Measurements from ENCODE around the gene ZNF385D. TPM values are rescaled to one million over a fixed set of nuclear protein-coding genes. Genes with fewer than 3 reads are reported as not detected.

Gene ZNF385D
- total RNA-seq, 1 donor from 2014 or later: 42.9 TPM

- no peak overlapping the region for H3K4me3 Mint-ChIP-seq (ENCODE audit: unreplicated experiment)
- no peaks in the 10 kb centered on the region for H3K27me3 Mint-ChIP-seq (ENCODE audit: unreplicated experiment)
- no peak for DNase-seq
- H3K27ac Mint-ChIP-seq (ENCODE audit: unreplicated experiment): no peak overlapping the region
- no peaks in the 10 kb centered on the region for H3K4me1 Mint-ChIP-seq (ENCODE audit: low read depth, unreplicated experiment)
- TF ChIP-seq CTCF (IDR thresholded peaks at IDR 0.05; ENCODE audit: partially characterized antibody, unreplicated experiment): no peak
- no peaks in the 10 kb centered on the region for H3K9me3 Mint-ChIP-seq (ENCODE audit: unreplicated experiment)
- H3K36me3 Mint-ChIP-seq (ENCODE audit: unreplicated experiment): no peaks in the 10 kb centered on the region
These were observed 273.3 kb downstream of the ZNF385D start for GRCh38 chr3:21477541-21478288.

- no peak overlapping the region for H3K27ac Mint-ChIP-seq (ENCODE audit: unreplicated experiment)
- H3K4me1 Mint-ChIP-seq (ENCODE audit: low read depth, unreplicated experiment): no peaks in the 10 kb centered on the region
- H3K9me3 Mint-ChIP-seq (ENCODE audit: unreplicated experiment): peaks cover 2% of the 10 kb centered on the region
- DNase-seq: no peak
- H3K4me3 Mint-ChIP-seq (ENCODE audit: unreplicated experiment): no peak overlapping the region
- no peaks in the 10 kb centered on the region for H3K36me3 Mint-ChIP-seq (ENCODE audit: unreplicated experiment)
- H3K27me3 Mint-ChIP-seq (ENCODE audit: unreplicated experiment): no peaks in the 10 kb centered on the region
- TF ChIP-seq CTCF (IDR thresholded peaks at IDR 0.05; ENCODE audit: partially characterized antibody, unreplicated experiment): no peak
These were observed 284.5 kb downstream of the ZNF385D start for GRCh38 chr3:21466476-21466875.

GRCh38 chr3:21464746-21465145, 286.3 kb downstream of the ZNF385D start:
- no peaks in the 10 kb centered on the region for H3K4me1 Mint-ChIP-seq (ENCODE audit: low read depth, unreplicated experiment)
- no peaks in the 10 kb centered on the region for H3K27me3 Mint-ChIP-seq (ENCODE audit: unreplicated experiment)
- H3K27ac Mint-ChIP-seq (ENCODE audit: unreplicated experiment): no peak overlapping the region
- no peaks in the 10 kb centered on the region for H3K9me3 Mint-ChIP-seq (ENCODE audit: unreplicated experiment)
- H3K36me3 Mint-ChIP-seq (ENCODE audit: unreplicated experiment): no peaks in the 10 kb centered on the region
- DNase-seq: no peak
- H3K4me3 Mint-ChIP-seq (ENCODE audit: unreplicated experiment): no peak overlapping the region
- TF ChIP-seq CTCF (IDR thresholded peaks at IDR 0.05; ENCODE audit: partially characterized antibody, unreplicated experiment): no peak

GRCh38 chr3:21463319-21463718, 287.7 kb downstream of the ZNF385D start:
- Mint-ChIP-seq H3K27ac (ENCODE audit: unreplicated experiment) (no peak overlapping the region), H3K36me3 (ENCODE audit: unreplicated experiment) (no peaks in the 10 kb centered on the region), H3K9me3 (ENCODE audit: unreplicated experiment) (no peaks in the 10 kb centered on the region), H3K4me3 (ENCODE audit: unreplicated experiment) (no peak overlapping the region), H3K4me1 (ENCODE audit: low read depth, unreplicated experiment) (no peaks in the 10 kb centered on the region), H3K27me3 (ENCODE audit: unreplicated experiment) (no peaks in the 10 kb centered on the region)
- no peak for TF ChIP-seq CTCF (IDR thresholded peaks at IDR 0.05; ENCODE audit: partially characterized antibody, unreplicated experiment)
- DNase-seq: no peak

- H3K27ac Mint-ChIP-seq (ENCODE audit: unreplicated experiment): no peak overlapping the region
- no peaks in the 10 kb centered on the region for H3K27me3 Mint-ChIP-seq (ENCODE audit: unreplicated experiment)
- no peaks in the 10 kb centered on the region for H3K36me3 Mint-ChIP-seq (ENCODE audit: unreplicated experiment)
- no peak for TF ChIP-seq CTCF (IDR thresholded peaks at IDR 0.05; ENCODE audit: partially characterized antibody, unreplicated experiment)
- DNase-seq: no peak
- no peaks in the 10 kb centered on the region for H3K9me3 Mint-ChIP-seq (ENCODE audit: unreplicated experiment)
- H3K4me3 Mint-ChIP-seq (ENCODE audit: unreplicated experiment): no peak overlapping the region
- H3K4me1 Mint-ChIP-seq (ENCODE audit: low read depth, unreplicated experiment): no peaks in the 10 kb centered on the region
These were observed 288.9 kb downstream of the ZNF385D start for GRCh38 chr3:21462141-21462540.

Measured in glutamatergic neuron (in vitro differentiated cells).